Left lung (tissue), 10 donors: Measurements from ENCODE around the gene OSBPL3. TPM values are rescaled to one million over a fixed set of nuclear protein-coding genes. Genes with fewer than 3 reads are reported as not detected.

Experiments
- ATAC-seq: fragments of 200-7000 bp; cut with Tn5 transposase; one replicate; pipeline ENCODE4 v1.9.1; 2020; ENCODE audit warnings: moderate library complexity
- DNase-seq, 4 donors: peaks; one replicate each; pipeline ENCODE4 v3.0.0-alpha.2; 2013 to 2020
- H3K27ac ChIP-seq, 2 donors: fragments of 200-600 bp; sonication (generic) in 1 of 2; one replicate each; pipeline versions ENCODE4 v1.5.0 to v1.8.0; 2020 to 2021
- H3K27me3 ChIP-seq, 2 donors: fragments of 200-600 bp; sonication (generic) in 1 of 2; one replicate each; pipeline versions ENCODE4 v1.5.0 to v1.8.0; 2020 to 2021
- H3K36me3 ChIP-seq, 2 donors: fragments of 200-600 bp; sonication (generic) in 1 of 2; one replicate each; pipeline versions ENCODE4 v1.5.0 to v1.8.0; 2020 to 2021
- H3K4me1 ChIP-seq, 2 donors: fragments of 200-600 bp; one replicate each; pipeline ENCODE4 v1.8.0; 2021
- H3K4me3 ChIP-seq, 2 donors: fragments of 200-600 bp; sonication (generic) in 1 of 2; one replicate each; pipeline versions ENCODE4 v1.5.0 to v1.8.0; 2020 to 2021; ENCODE audit warnings: mild to moderate bottlenecking in 1 of 2
- H3K9me3 ChIP-seq, 2 donors: fragments of 200-600 bp; sonication (generic) in 1 of 2; one replicate each; pipeline versions ENCODE4 v1.5.0 to v1.8.0; 2020 to 2021
- CTCF ChIP-seq, 2 donors: fragments of 200-600 bp; sonication (generic) in 1 of 2; IDR thresholded peaks; one replicate each; pipeline versions ENCODE4 v1.5.0 to v1.8.0; 2021; ENCODE audit warnings: antibody characterized with exemption in 2 of 2
- intact Hi-C, 2 donors: fragments of 100-400 bp; cut with DNase I; formaldehyde crosslinking; loops; one replicate each; pipeline versions ENCODE4 v1.11.2 to v1.14.2; 2022
- polyA plus RNA-seq, 6 donors: library from polyadenylated mRNA; unstranded; fragments of 120-200 nt; gene quantifications; one replicate each; pipeline ENCODE4 v1.2.1, GENCODE V29; 2013; ENCODE audit not compliant: insufficient read length in 6 of 6
- total RNA-seq, 2 donors: library from RNA; stranded (reverse); fragmentation: NEBNext Ultra II Directional; extraction: Animal tissue kit (Norgen Biotek cat#: 25700); gene quantifications; one replicate each; pipeline ENCODE4 v1.2.1, GENCODE V29; 2021
- donor health status: DM: no; HTN: yes; CAD: no.
- donor health status: DM: no; HTN: no; CAD: no.

The OSBPL3 gene
- total and polyA plus RNA-seq, 8 donors, result 2.3 to 30.5 (median 3.3) TPM

GRCh38 chr7:24880886-24881285 is 99.1 kb downstream of the OSBPL3 start:
- no peak for DNase-seq
- no peak for ATAC-seq
- H3K27me3 ChIP-seq, result no peaks in the 10 kb centered on the region
- intact Hi-C loops, result no loop called here
- no peaks in the 10 kb centered on the region for H3K36me3 ChIP-seq
- H3K4me3 ChIP-seq, result no peak overlapping the region
- H3K9me3 ChIP-seq, result no peaks in the 10 kb centered on the region
- no peak overlapping the region for H3K27ac ChIP-seq
- TF ChIP-seq CTCF (IDR thresholded peaks at IDR 0.05), result no peak
- peaks cover 11 to 12% of the 10 kb centered on the region in 2 donors for H3K4me1 ChIP-seq

GRCh38 chr7:24879291-24879690 is 100.7 kb downstream of the OSBPL3 start:
- no peak overlapping the region for H3K4me3 ChIP-seq
- DNase-seq (no peak), ATAC-seq (no peak)
- no peaks in the 10 kb centered on the region for H3K9me3 ChIP-seq
- no peaks in the 10 kb centered on the region for H3K27me3 ChIP-seq
- no peak overlapping the region for H3K27ac ChIP-seq
- TF ChIP-seq CTCF (IDR thresholded peaks at IDR 0.05), result no peak
- H3K36me3 ChIP-seq, result no peaks in the 10 kb centered on the region
- intact Hi-C loops, result no loop called here
- peaks cover 7 to 11% of the 10 kb centered on the region in 2 donors for H3K4me1 ChIP-seq

GRCh38 chr7:24877790-24878311 is 102.1 kb downstream of the OSBPL3 start:
- TF ChIP-seq CTCF (IDR thresholded peaks at IDR 0.05), result no peak
- no peaks in the 10 kb centered on the region for H3K27me3 ChIP-seq
- no peak overlapping the region for H3K4me3 ChIP-seq
- H3K36me3 ChIP-seq, result no peaks in the 10 kb centered on the region
- H3K4me1 ChIP-seq, result peaks cover under 1 to 3% of the 10 kb centered on the region in 2 donors
- peak; percentile 72 for ATAC-seq
- intact Hi-C loops, result no loop called here
- DNase-seq, result peak in 2 of 4 donors; percentile 42 to 69
- H3K9me3 ChIP-seq, result no peaks in the 10 kb centered on the region
- no peak overlapping the region for H3K27ac ChIP-seq

GRCh38 chr7:24874791-24875190 is 105.2 kb downstream of the OSBPL3 start:
- ATAC-seq (no peak), DNase-seq (no peak)
- Histone ChIP-seq H3K4me3 (no peak overlapping the region), H3K27me3 (no peaks in the 10 kb centered on the region), H3K36me3 (peaks cover 0 to 7% of the 10 kb centered on the region in 2 donors), H3K27ac (no peak overlapping the region), H3K4me1 (no peaks in the 10 kb centered on the region), H3K9me3 (no peaks in the 10 kb centered on the region)
- no peak for TF ChIP-seq CTCF (IDR thresholded peaks at IDR 0.05)
- intact Hi-C loops, result no loop called here

DNA sequence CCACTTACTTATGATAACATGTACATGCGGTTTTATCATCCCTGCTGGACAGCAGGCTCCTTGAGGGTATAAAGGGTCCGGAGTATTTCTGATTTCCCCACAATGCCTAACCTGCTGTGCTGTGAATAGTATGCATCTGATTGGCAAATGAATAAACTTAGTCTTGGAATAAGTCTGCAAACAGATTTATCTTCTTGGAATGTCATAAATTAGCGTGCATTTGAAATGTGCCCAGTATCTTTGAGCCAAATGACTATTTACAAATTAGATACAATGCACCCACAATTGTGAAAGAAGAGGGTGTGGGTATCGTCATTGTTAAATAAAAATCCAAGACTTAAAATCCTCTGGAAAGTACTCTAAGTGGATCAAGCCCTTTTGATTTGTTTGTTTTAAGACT is 106.0 kb downstream of the OSBPL3 start:
- H3K27me3 ChIP-seq, result no peaks in the 10 kb centered on the region
- ATAC-seq, result no peak
- no peak for TF ChIP-seq CTCF (IDR thresholded peaks at IDR 0.05)
- H3K9me3 ChIP-seq, result no peaks in the 10 kb centered on the region
- no peak overlapping the region for H3K27ac ChIP-seq
- DNase-seq, result no peak
- no peaks in the 10 kb centered on the region for H3K4me1 ChIP-seq
- intact Hi-C loops, result no loop called here
- H3K36me3 ChIP-seq, result peaks cover 0 to 7% of the 10 kb centered on the region in 2 donors
- H3K4me3 ChIP-seq, result no peak overlapping the region
